D721Med (cell line): ENCODE data around the gene JMJD8.

Source experiments
- DNase-seq: peaks from one replicate; pipeline ENCODE4 v3.0.0; 2011; ENCODE audit warnings: low spot score; ENCODE audit not compliant: insufficient read length
- FAIRE-seq: peaks from 2 replicates; lab custom pipeline; 2011; peaks lifted over from hg19 to GRCh38; lab: Jason Lieb, UNC
- CTCF ChIP-seq: IDR thresholded peaks from 2 replicates; pipeline ENCODE4 v1.5.1; 2012; ENCODE audit warnings: mild to moderate bottlenecking, control low read depth; ENCODE audit not compliant: insufficient read depth; ENCODE audit errors: missing control alignments

JMJD8 gene

GRCh38 chr16:638836-639235 lies 45.3 kb downstream of the JMJD8 start:
- DNase-seq = no peak
- TF ChIP-seq CTCF = no peak
- no peak for FAIRE-seq

- DNase-seq (no peak), FAIRE-seq (no peak)
- TF ChIP-seq CTCF = no peak
These were observed 46.0 kb downstream of the JMJD8 start for GRCh38 chr16:638034-638543.

GRCh38 chr16:637081-638018 lies 46.8 kb downstream of the JMJD8 start:
- peak; percentile 99 for DNase-seq
- no peak for FAIRE-seq

GRCh38 chr16:636206-637080 lies 47.7 kb downstream of the JMJD8 start, which contains the start of gene METTL26:
TSS of gene METTL26 (minus strand) at chr16:636305. CDS start at chr16:636290, 15 bp downstream.
- peak; percentile 98 for DNase-seq
- no peak for FAIRE-seq
- TF ChIP-seq CTCF = no peak

More at GRCh38 chr16:637081-638018, 46.8 kb downstream of the JMJD8 start:
- TF ChIP-seq CTCF = no peak

GRCh38 chr16:635573-636205 lies 48.4 kb downstream of the JMJD8 start:
- no peak for TF ChIP-seq CTCF
- DNase-seq = no peak

GRCh38 chr16:634996-635395 lies 49.1 kb downstream of the JMJD8 start:
- DNase-seq (no peak), FAIRE-seq (no peak)
- no peak for TF ChIP-seq CTCF

More at GRCh38 chr16:635573-636205, 48.4 kb downstream of the JMJD8 start:
- no peak for FAIRE-seq
